Endothelial cell (in vitro differentiated cells): ENCODE results near the gene BCAS4. TPM values are rescaled to one million over a fixed set of nuclear protein-coding genes. Genes with fewer than 3 reads are reported as not detected.

Experiments used
- DNase-seq: peaks from one replicate; pipeline ENCODE4 v3.0.0; 2021; ENCODE audit warnings: low spot score
- H3K27ac Mint-ChIP-seq: one replicate; pipeline ENCODE4 v1.8.0; 2021; ENCODE audit warnings: mixed read lengths, inconsistent platforms; ENCODE audit not compliant: unreplicated experiment
- H3K27me3 Mint-ChIP-seq: one replicate; pipeline ENCODE4 v1.8.0; 2021; ENCODE audit warnings: mild to moderate bottlenecking, moderate library complexity, mixed read lengths, inconsistent platforms; ENCODE audit not compliant: unreplicated experiment
- H3K36me3 Mint-ChIP-seq: one replicate; pipeline ENCODE4 v1.8.0; 2021; ENCODE audit warnings: mild to moderate bottlenecking, low read depth, mixed read lengths, inconsistent platforms; ENCODE audit not compliant: unreplicated experiment
- H3K4me1 Mint-ChIP-seq: one replicate; pipeline ENCODE4 v1.8.0; 2021; ENCODE audit warnings: mild to moderate bottlenecking, mixed read lengths, inconsistent platforms; ENCODE audit not compliant: unreplicated experiment
- H3K4me3 Mint-ChIP-seq: one replicate; pipeline ENCODE4 v1.8.0; 2021; ENCODE audit warnings: mild to moderate bottlenecking, mixed read lengths, inconsistent platforms; ENCODE audit not compliant: unreplicated experiment
- H3K9me3 Mint-ChIP-seq: one replicate; pipeline ENCODE4 v1.8.0; 2021; ENCODE audit warnings: mixed read lengths, inconsistent platforms; ENCODE audit not compliant: unreplicated experiment
- CTCF ChIP-seq: fragments of 200-600 bp; sonication (generic); IDR thresholded peaks from one replicate; pipeline ENCODE4 v1.5.0; 2021; ENCODE audit warnings: antibody characterized with exemption; ENCODE audit not compliant: unreplicated experiment
- total RNA-seq: library from RNA; stranded (reverse); fragmentation: NEBNext Ultra II Directional; extraction: Animal tissue kit (Norgen Biotek cat#: 25700); gene quantifications from one replicate; pipeline ENCODE4 v1.2.1, GENCODE V29; 2021; ENCODE audit not compliant: unreplicated experiment

The BCAS4 gene
- total RNA-seq, 1 donor from 2014 or later = 7.6 TPM

- Mint-ChIP-seq H3K9me3 (no peaks in the 10 kb centered on the region), H3K36me3 (peaks cover under 1% of the 10 kb centered on the region), H3K27ac (peak overlapping the region; percentile 72), H3K27me3 (peaks cover under 1% of the 10 kb centered on the region), H3K4me1 (peaks cover 2% of the 10 kb centered on the region), H3K4me3 (no peak overlapping the region)
- DNase-seq = no peak
- TF ChIP-seq CTCF = no peak
Measured at GRCh38 chr20:50837532-50838321, 42.9 kb downstream of the BCAS4 start.

GRCh38 chr20:50838322-50838625, 43.4 kb downstream of the BCAS4 start:
- Mint-ChIP-seq H3K27ac (peak overlapping the region; percentile 72), H3K27me3 (peaks cover 3% of the 10 kb centered on the region), H3K9me3 (no peaks in the 10 kb centered on the region), H3K4me3 (no peak overlapping the region), H3K36me3 (no peaks in the 10 kb centered on the region), H3K4me1 (no peaks in the 10 kb centered on the region)
- DNase-seq = no peak
- TF ChIP-seq CTCF = no peak

GRCh38 chr20:50838707-50839385, 44.0 kb downstream of the BCAS4 start:
- Mint-ChIP-seq H3K27me3 (peaks cover 3% of the 10 kb centered on the region), H3K4me1 (no peaks in the 10 kb centered on the region), H3K4me3 (no peak overlapping the region), H3K36me3 (no peaks in the 10 kb centered on the region), H3K9me3 (no peaks in the 10 kb centered on the region), H3K27ac (no peak overlapping the region)
- TF ChIP-seq CTCF = no peak
- no peak for DNase-seq

GRCh38 chr20:50842821-50843220, 48.0 kb downstream of the BCAS4 start:
- H3K27ac Mint-ChIP-seq = no peak overlapping the region

More at GRCh38 chr20:50842821-50843220, 48.0 kb downstream of the BCAS4 start:
- Mint-ChIP-seq H3K4me3 (no peak overlapping the region), H3K9me3 (no peaks in the 10 kb centered on the region), H3K36me3 (no peaks in the 10 kb centered on the region), H3K4me1 (no peaks in the 10 kb centered on the region), H3K27me3 (peaks cover 3% of the 10 kb centered on the region)
- no peak for TF ChIP-seq CTCF
- no peak for DNase-seq
